Measurements from ENCODE around the gene SGSM1.
"Not testable (repeated sequence)": the region's sequence is repeated elsewhere in the genome, so short reads cannot be mapped to it uniquely, and the experiment has no call there.

The SGSM1 gene

GRCh38 chr22:24833881-24834495 lies 28.0 kb downstream of the SGSM1 start:
- Histone ChIP-seq H2AFZ (no peak overlapping the region), H3K4me1 (no peaks in the 10 kb centered on the region), H3K27me3 (ENCODE audit: control insufficient read depth, insufficient read depth, low read length) (no peaks in the 10 kb centered on the region), H3K36me3 (ENCODE audit: control insufficient read depth, insufficient read depth, low read length) (no peaks in the 10 kb centered on the region), H3K9ac (no peak overlapping the region), H3K4me3 (ENCODE audit: low read depth, low read length) (no peak overlapping the region), H3K4me2 (ENCODE audit: low read length) (no peak overlapping the region), H3K27ac (no peak overlapping the region), H3K79me2 (no peaks in the 10 kb centered on the region), H3K9me3 (ENCODE audit: control insufficient read depth, low read length) (no peaks in the 10 kb centered on the region)
- no peak for TF ChIP-seq CTCF (IDR thresholded peaks at IDR 0.05)

- TF ChIP-seq CTCF (IDR thresholded peaks at IDR 0.05): peak; percentile 30
- H3K36me3 ChIP-seq (ENCODE audit: control insufficient read depth, insufficient read depth, low read length): no peaks in the 10 kb centered on the region
- no peak overlapping the region for H3K9ac ChIP-seq
- H3K79me2 ChIP-seq: no peaks in the 10 kb centered on the region
- no peaks in the 10 kb centered on the region for H3K4me1 ChIP-seq
- H2AFZ ChIP-seq: no peak overlapping the region
- no peaks in the 10 kb centered on the region for H3K9me3 ChIP-seq (ENCODE audit: control insufficient read depth, low read length)
- H3K27me3 ChIP-seq (ENCODE audit: control insufficient read depth, insufficient read depth, low read length): no peaks in the 10 kb centered on the region
- no peak overlapping the region for H3K4me2 ChIP-seq (ENCODE audit: low read length)
- no peak overlapping the region for H3K27ac ChIP-seq
- no peak overlapping the region for H3K4me3 ChIP-seq (ENCODE audit: low read depth, low read length)
These were observed 29.0 kb downstream of the SGSM1 start for GRCh38 chr22:24834845-24835570.

- Histone ChIP-seq H3K27ac (no peak overlapping the region), H3K4me1 (no peaks in the 10 kb centered on the region)
- TF ChIP-seq CTCF (IDR thresholded peaks at IDR 0.05): no peak
These were observed 30.3 kb downstream of the SGSM1 start for GRCh38 chr22:24836282-24836681.

GRCh38 chr22:24837517-24837916 lies 31.5 kb downstream of the SGSM1 start:
- H3K36me3 ChIP-seq (ENCODE audit: control insufficient read depth, insufficient read depth, low read length); H3K9ac ChIP-seq; H3K4me2 ChIP-seq (ENCODE audit: low read length); H3K4me3 ChIP-seq (ENCODE audit: low read depth, low read length); H3K27ac ChIP-seq; H3K9me3 ChIP-seq (ENCODE audit: control insufficient read depth, low read length); H3K4me1 ChIP-seq; H2AFZ ChIP-seq; H3K27me3 ChIP-seq (ENCODE audit: control insufficient read depth, insufficient read depth, low read length); H3K79me2 ChIP-seq: not testable (repeated sequence)

More at GRCh38 chr22:24836282-24836681, 30.3 kb downstream of the SGSM1 start:
- no peak overlapping the region for H3K4me2 ChIP-seq (ENCODE audit: low read length)
- no peaks in the 10 kb centered on the region for H3K9me3 ChIP-seq (ENCODE audit: control insufficient read depth, low read length)
- H3K36me3 ChIP-seq (ENCODE audit: control insufficient read depth, insufficient read depth, low read length): no peaks in the 10 kb centered on the region
- H3K79me2 ChIP-seq: no peaks in the 10 kb centered on the region
- no peak overlapping the region for H2AFZ ChIP-seq
- no peak overlapping the region for H3K4me3 ChIP-seq (ENCODE audit: low read depth, low read length)
- H3K9ac ChIP-seq: no peak overlapping the region
- no peaks in the 10 kb centered on the region for H3K27me3 ChIP-seq (ENCODE audit: control insufficient read depth, insufficient read depth, low read length)

- Histone ChIP-seq H3K4me1 (no peaks in the 10 kb centered on the region), H3K27ac (no peak overlapping the region), H3K27me3 (ENCODE audit: control insufficient read depth, insufficient read depth, low read length) (no peaks in the 10 kb centered on the region), H3K79me2 (no peaks in the 10 kb centered on the region), H3K4me2 (ENCODE audit: low read length) (no peak overlapping the region), H3K9ac (no peak overlapping the region), H3K4me3 (ENCODE audit: low read depth, low read length) (no peak overlapping the region), H3K9me3 (ENCODE audit: control insufficient read depth, low read length) (no peaks in the 10 kb centered on the region), H2AFZ (no peak overlapping the region), H3K36me3 (ENCODE audit: control insufficient read depth, insufficient read depth, low read length) (no peaks in the 10 kb centered on the region)
- TF ChIP-seq CTCF (IDR thresholded peaks at IDR 0.05): no peak
These were observed 35.2 kb downstream of the SGSM1 start for GRCh38 chr22:24841261-24841660.
